HG03342 (cell line): ENCODE data around the gene MIPOL1.
"Not testable (repeated sequence)": the region's sequence is repeated elsewhere in the genome, so short reads cannot be mapped to it uniquely, and the experiment has no call there.

Experiments
- ATAC-seq: cut with Tn5 transposase; IDR thresholded peaks from one replicate; pipeline ENCODE4 v1.9.1; 2021; ENCODE audit warnings: mild to moderate bottlenecking, moderate library complexity; ENCODE audit not compliant: unreplicated experiment

Gene MIPOL1

GRCh38 chr14:37197421-37198272 lies at the start of gene MIPOL1:
Gene MIPOL1, plus strand, starts transcription at chr14:37197937. Its CDS starts 49,952 bp downstream, at chr14:37247889.
- no peak for ATAC-seq

- ATAC-seq, result no peak
Measured at GRCh38 chr14:37150414-37150813, 47.3 kb upstream of the MIPOL1 start.

- no peak for ATAC-seq
Measured at GRCh38 chr14:37153005-37153404, 44.7 kb upstream of the MIPOL1 start.

DNA sequence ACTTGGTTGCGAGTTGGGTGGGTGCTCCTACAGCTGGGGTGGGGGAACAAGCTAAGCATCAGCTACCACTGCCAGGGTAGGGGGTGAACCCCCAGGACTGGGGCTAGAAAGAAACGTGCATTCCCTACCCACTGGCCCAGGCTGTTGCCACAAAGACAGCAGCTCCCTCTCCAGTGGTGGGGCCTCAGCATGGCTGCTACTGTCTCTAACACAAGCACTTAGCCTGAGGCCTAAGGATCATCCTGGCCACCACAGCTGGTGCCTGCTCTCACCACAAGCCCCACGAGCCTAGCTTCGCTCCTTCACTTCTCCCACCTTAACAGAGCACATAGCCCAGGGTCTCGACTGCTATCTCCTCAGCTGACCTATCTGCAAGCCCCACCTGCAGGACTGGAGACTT lies 44.3 kb upstream of the MIPOL1 start:
- no peak for ATAC-seq

GRCh38 chr14:37157987-37158386 lies 39.8 kb upstream of the MIPOL1 start:
- ATAC-seq, result no peak

DNA sequence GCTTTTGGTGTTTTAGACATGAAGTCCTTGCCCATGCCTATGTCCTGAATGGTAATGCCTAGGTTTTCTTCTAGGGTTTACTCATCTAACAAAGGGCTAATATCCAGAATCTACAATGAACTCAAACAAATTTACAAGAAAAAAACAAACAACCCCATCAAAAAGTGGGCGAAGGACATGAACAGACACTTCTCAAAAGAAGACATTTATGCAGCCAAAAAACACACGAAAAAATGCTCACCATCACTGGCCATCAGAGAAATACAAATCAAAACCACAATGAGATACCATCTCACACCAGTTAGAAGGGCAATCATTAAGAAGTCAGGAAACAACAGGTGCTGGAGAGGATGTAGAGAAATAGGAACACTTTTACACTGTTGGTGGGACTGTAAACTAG lies 35.4 kb upstream of the MIPOL1 start:
- not testable (repeated sequence) for ATAC-seq

GRCh38 chr14:37165794-37166193 lies 31.9 kb upstream of the MIPOL1 start:
- no peak for ATAC-seq

GRCh38 chr14:37167151-37168047 lies 30.3 kb upstream of the MIPOL1 start:
- no peak for ATAC-seq

DNA sequence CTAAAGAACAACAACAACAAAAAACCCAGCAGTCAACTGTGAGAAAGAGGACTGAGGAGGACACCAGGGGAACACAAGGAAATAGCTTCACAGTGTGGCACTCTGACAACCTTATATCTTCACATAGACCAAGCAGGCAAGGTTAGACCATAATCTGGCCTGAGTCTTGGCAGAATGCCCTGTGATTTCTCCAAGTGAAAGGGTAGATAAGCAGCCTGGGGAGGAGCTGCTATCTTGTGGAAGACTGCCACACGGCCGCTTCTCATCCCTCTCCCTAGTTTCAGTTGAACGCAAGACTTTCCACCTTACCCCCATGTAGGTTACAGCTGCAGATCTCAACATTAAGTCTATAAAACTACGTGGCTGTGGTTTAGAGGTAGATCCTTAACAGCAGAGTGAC lies 29.0 kb upstream of the MIPOL1 start:
- no peak for ATAC-seq

GRCh38 chr14:37170237-37170636 lies 27.5 kb upstream of the MIPOL1 start:
- ATAC-seq, result no peak

DNA sequence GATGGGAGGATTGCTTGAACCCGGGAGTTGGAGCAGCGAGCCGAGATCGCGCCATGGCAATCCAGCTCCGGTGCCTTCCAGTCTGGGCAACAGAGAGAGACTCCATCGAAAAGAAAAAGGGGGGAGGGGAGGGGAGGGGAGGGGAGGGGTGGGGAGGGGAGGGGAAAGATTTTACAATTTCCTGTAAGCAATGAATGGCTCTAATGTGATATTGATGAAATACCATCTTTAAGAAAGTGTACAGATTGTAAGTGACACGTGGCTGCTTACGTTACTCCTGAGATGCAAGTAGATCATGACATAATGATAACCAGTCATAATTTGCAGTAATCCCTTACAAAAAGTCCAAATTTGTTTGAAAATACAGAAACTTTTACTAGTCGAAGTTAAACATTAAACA lies 26.7 kb upstream of the MIPOL1 start:
- ATAC-seq, result no peak

- no peak for ATAC-seq
Measured at GRCh38 chr14:37171678-37172023, 26.1 kb upstream of the MIPOL1 start.

DNA sequence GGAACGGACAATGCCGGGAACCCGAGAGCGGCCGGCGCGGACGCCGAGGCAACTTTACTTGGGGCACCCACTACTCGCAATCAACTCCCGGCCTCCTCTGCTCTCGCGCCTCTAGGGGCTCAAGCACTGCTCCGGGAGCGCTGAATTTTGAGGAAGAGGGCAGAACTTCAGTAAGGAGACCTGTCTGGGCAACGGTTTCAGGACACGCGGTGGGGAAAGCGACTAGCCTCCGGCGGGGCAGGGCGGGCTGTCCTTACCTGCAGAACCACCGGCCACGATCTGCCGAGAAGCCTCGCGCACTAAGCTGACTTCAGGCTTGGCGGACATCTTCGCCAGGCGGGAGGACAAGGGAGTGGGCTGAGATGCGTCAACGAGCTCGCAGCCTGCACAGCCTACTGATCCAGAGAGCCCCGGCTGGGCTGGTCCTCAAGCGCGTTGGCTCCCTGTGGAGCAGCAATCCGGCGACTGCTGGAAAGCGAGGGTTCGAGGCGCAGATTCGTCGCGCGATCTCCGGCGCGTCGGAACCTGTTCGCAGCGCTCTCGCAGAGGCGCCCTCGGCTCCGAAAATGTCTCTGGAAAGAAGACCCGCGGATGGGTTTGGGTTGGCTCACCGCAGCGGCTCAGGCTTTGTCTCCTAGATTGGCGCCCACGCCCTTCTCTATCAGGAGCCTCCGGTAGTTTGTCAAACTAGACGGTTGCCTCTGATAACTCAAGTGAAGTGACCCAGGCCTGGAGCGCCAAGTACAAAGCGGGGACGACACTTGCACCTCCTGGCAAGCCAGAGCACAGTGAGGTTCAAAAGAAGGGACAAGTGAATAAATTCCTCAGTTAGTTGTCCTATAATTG lies 25.5 kb upstream of the MIPOL1 start, which contains the start of gene SLC25A21:
SLC25A21 (minus strand) TSS at position 583 of the 846 bp plus-strand sequence.
- ATAC-seq, result no peak

DNA sequence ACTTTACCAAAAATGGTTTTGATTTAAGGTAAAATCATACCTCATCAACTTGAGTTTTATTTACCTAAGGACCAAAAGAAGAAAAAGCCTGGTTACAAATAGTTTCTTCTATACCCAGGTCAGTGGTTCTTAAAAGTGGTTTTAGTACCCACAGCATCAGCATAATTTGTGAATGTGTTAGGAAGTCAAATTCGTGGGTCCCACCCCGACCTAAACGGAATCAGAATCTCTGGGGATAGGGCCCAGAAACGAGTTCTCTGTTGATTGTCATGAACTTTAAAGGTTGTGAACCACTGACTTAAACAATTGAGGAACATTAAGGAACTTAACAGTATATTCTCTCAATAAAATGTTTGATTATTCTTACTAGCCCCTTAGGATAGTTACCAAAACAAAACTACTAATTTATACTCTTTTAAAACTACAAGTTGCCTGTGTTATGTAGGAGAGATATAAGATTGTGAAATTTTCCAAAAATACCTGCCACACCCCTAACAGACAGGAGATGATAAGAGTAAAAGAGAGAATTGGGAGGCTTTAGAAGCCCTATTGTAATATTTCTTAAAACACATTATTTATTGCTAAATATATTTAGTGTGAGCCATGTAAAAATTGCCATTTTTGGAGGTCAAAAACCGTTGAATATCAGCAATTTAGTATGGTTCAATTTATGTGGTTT lies 24.7 kb upstream of the MIPOL1 start:
- ATAC-seq, result no peak

DNA sequence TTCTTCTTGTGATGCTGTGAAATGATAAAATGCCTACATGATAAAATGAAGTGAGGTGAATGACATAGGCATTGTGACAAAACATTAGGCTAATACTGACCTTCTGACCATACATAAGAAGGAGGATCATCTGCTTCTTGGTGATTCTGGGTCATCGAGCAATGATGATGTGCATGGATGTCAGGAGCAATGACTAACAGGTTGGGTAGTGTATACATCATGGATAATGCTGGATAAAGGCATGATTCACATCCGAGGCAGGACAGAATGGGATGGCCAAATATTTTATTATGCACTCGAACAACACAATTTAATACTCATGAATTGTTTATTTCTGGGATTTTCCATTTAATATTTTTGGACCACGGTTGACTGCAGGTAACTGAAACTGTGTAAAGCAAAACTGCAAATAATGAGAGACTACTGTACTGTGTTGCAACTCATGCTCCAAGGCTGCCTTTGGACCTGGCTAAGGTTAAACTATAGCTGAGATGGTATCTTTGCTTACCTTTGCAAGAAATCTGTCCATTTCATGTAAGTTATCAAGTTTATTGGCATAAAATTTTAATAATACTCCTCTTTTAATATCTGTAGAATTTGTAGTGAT lies 17.7 kb upstream of the MIPOL1 start:
- ATAC-seq, result no peak

DNA sequence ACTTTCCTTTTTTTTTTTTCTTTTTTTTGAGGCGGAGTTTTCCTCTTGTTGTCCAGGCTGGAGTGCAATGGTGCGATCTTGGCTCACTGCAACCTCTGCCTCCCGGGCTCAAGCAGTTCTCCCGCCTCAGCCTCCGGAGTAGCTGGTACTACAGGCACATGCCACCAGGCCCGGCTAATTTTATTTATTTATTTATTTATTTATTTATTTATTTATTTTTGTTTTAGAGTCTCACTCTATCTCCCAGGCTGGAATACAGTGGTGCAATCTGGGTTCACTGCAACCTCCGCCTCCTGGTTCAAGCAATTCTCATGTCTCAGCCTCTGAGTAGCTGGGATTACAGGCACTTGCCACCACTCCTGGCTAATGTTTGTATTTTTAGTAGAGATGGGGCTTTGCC lies 16.9 kb upstream of the MIPOL1 start:
- ATAC-seq, result not testable (repeated sequence)

DNA sequence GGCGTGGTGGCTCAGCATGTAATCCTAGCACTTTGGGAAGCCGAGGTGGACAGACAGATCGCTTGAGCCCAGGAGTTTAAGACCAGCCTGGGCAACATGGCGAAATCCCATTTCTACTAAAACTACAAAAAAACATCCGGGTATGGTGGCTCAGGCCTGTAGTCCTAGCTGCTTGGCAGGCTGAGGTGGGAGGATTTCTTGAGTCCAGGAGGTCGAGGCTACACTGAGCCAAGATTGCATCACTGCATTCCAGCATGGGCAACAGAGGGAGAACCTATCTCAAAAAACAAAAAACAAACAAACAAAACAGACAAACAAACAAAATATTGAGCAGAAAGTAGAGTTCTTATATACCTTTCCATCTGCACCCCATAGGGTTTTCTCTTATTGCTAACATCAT lies 16.3 kb upstream of the MIPOL1 start:
- no peak for ATAC-seq

DNA sequence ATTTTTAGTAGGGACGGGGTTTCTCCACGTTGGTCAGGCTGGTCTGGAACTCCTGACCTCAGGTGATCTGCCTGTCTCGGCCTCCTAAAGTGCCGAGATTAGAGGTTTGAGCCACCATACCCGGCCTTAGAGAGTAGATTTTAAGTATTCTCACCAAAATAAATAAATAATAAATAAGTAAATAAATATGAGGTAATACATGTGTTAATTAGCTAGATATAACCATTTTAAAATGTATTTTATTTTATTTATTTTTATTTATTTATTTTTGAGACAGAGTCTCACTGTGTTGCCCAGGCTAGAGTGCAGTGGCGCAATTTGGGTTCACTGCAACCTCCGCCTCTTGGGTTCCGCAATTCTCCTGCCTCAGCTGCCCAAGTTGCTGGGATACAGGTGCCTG lies 13.2 kb upstream of the MIPOL1 start:
- ATAC-seq, result not testable (repeated sequence)

DNA sequence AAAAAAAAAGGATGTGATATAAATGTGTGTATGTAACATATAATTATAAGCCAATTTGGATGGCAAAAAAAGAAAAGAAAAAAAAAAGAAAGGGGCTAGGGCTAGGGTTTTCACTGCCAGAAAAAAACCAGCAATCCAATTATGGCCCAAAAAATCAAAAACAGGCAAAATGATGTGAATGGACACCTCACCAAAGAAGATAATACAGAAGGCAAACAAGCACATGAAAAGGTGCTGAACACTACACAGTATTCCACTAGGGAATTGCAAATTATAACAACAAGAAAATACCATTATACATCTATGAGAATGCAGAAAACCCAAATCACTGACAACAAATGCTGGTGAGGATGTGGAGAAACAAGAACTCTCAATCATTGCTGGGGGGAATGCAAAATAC lies 12.1 kb upstream of the MIPOL1 start:
- ATAC-seq, result no peak

GRCh38 chr14:37186865-37187264 lies 10.9 kb upstream of the MIPOL1 start:
- ATAC-seq, result no peak
